H1 (cell line): ENCODE data around the gene DENND4A. TPM values are rescaled to one million over a fixed set of nuclear protein-coding genes. Genes with fewer than 3 reads are reported as not detected.

Experiments
- CTCF ChIA-PET: fragments of 300-600 bp; sonication (Branson Sonifier 250); formaldehyde crosslinking; loops from one replicate; lab custom pipeline; 2021; ENCODE audit not compliant: partially characterized antibody; lab: Charles Lee
- POLR2A ChIA-PET: fragments of 300-600 bp; sonication (Branson Sonifier 250); formaldehyde crosslinking; loops from one replicate; lab custom pipeline; 2021; ENCODE audit warnings: inconsistent platforms; ENCODE audit not compliant: partially characterized antibody; lab: Charles Lee
- DNase-seq, 2 experiments: peaks; one replicate each; pipeline versions ENCODE4 v3.0.0 to v3.0.0-alpha.2; 2010 to 2022; ENCODE audit warnings: low spot score in 2 of 2, low read depth in 1 of 2, mixed read lengths in 1 of 2
- FAIRE-seq: peaks from 2 replicates; lab custom pipeline; 2011; peaks lifted over from hg19 to GRCh38; lab: Jason Lieb, UNC
- H2AFZ ChIP-seq: 2 replicates; pipeline ENCODE4 v1.8.1; 2012; ENCODE audit warnings: low read length, inconsistent platforms
- H2AK5ac ChIP-seq: 2 replicates; pipeline ENCODE4 v1.6.1; 2013; ENCODE audit warnings: low read depth, low read length
- H2BK120ac ChIP-seq: replicated peaks from 2 replicates; pipeline ENCODE3; 2013; ENCODE audit warnings: low read depth, low read length, inconsistent platforms
- H2BK12ac ChIP-seq: 2 replicates; pipeline ENCODE4 v1.6.1; 2013; ENCODE audit warnings: low read depth, low read length
- H2BK15ac ChIP-seq: 2 replicates; pipeline ENCODE4 v1.6.1; 2013; ENCODE audit warnings: low read length
- H2BK20ac ChIP-seq: 2 replicates; pipeline ENCODE4 v1.6.1; 2013; ENCODE audit warnings: low read length
- H2BK5ac ChIP-seq: 2 replicates; pipeline ENCODE4 v1.6.1; 2013; ENCODE audit warnings: low read depth, low read length
- H3K14ac ChIP-seq: 2 replicates; pipeline ENCODE4 v1.6.1; 2013; ENCODE audit warnings: inconsistent platforms; ENCODE audit not compliant: insufficient read length
- H3K18ac ChIP-seq: 2 replicates; pipeline ENCODE4 v1.6.1; 2013; ENCODE audit warnings: low read length; ENCODE audit errors: extremely low read depth
- H3K23ac ChIP-seq: 2 replicates; pipeline ENCODE4 v1.6.1; 2013; ENCODE audit warnings: inconsistent platforms; ENCODE audit not compliant: insufficient read length
- H3K23me2 ChIP-seq: 2 replicates; pipeline ENCODE4 v1.6.1; 2013; ENCODE audit warnings: low read depth, low read length
- H3K27ac ChIP-seq: 2 replicates; pipeline ENCODE4 v1.6.1; 2011; ENCODE audit warnings: low read depth, low read length, inconsistent platforms
- H3K27me3 ChIP-seq, 4 experiments: replicated peaks in 1 of 4; 1 replicate in 1 of 4; 2 replicates in 3 of 4; pipeline versions ENCODE4 v1.6.1 to v1.8.1; 2011 to 2013; ENCODE audit warnings: low read length in 3 of 4, mild to moderate bottlenecking in 3 of 4, inconsistent platforms in 2 of 4, mixed read lengths in 2 of 4, moderate library complexity in 1 of 4; ENCODE audit not compliant: control insufficient read depth in 3 of 4, insufficient read depth in 3 of 4; ENCODE audit errors: extremely low read depth in 1 of 4
- H3K36me3 ChIP-seq, 4 experiments: 2 replicates each; pipeline versions ENCODE4 v1.6.1 to v1.8.1; 2011 to 2013; ENCODE audit warnings: mild to moderate bottlenecking in 4 of 4, low read length in 3 of 4, moderate library complexity in 2 of 4, control low read depth in 1 of 4, inconsistent platforms in 1 of 4; ENCODE audit not compliant: insufficient read depth in 4 of 4, control insufficient read depth in 2 of 4
- H3K4ac ChIP-seq: replicated peaks from 2 replicates; pipeline ENCODE3; 2013; ENCODE audit warnings: low read length, low read depth, mixed read lengths, inconsistent platforms; ENCODE audit not compliant: insufficient read length
- H3K4me1 ChIP-seq, 4 experiments: replicated peaks in 1 of 4; 1 replicate in 1 of 4; 2 replicates in 3 of 4; pipeline versions ENCODE4 v1.6.1 to v1.8.1; 2011 to 2013; ENCODE audit warnings: low read length in 3 of 4, inconsistent platforms in 2 of 4, mixed read lengths in 1 of 4; ENCODE audit not compliant: insufficient read depth in 4 of 4, control insufficient read depth in 3 of 4
- H3K4me2 ChIP-seq, 2 experiments: 2 replicates each; pipeline versions ENCODE4 v1.6.1 to v1.8.1; 2011 to 2013; ENCODE audit warnings: low read depth in 2 of 2, low read length in 2 of 2, control low read depth in 1 of 2, inconsistent platforms in 1 of 2, mild to moderate bottlenecking in 1 of 2; ENCODE audit not compliant: insufficient read depth in 1 of 2
- H3K4me3 ChIP-seq, 4 experiments: fragments of 200-600, 300-600 bp in 1 of 4; sonication (generic), shearing (Covaris generic), sonication (Bioruptor Twin) in 1 of 4; 2 replicates each; pipeline versions ENCODE4 v1.5.1 to v1.8.1; 2011 to 2016; ENCODE audit warnings: low read length in 4 of 4, low read depth in 3 of 4, control low read depth in 2 of 4, inconsistent platforms in 2 of 4, mild to moderate bottlenecking in 2 of 4, mixed read lengths in 1 of 4, moderate library complexity in 1 of 4; ENCODE audit not compliant: insufficient read depth in 2 of 4; ENCODE audit errors: extremely low read depth in 1 of 4
- H3K56ac ChIP-seq: replicated peaks from 2 replicates; pipeline ENCODE3; 2013; ENCODE audit warnings: low read depth, mild to moderate bottlenecking, mixed read lengths, low read length, inconsistent platforms; ENCODE audit not compliant: insufficient read length
- H3K79me1 ChIP-seq: 2 replicates; pipeline ENCODE4 v1.6.1; 2013; ENCODE audit warnings: low read depth, low read length, control low read depth
- H3K79me2 ChIP-seq, 2 experiments: 2 replicates each; pipeline versions ENCODE4 v1.6.1 to v1.8.1; 2012 to 2013; ENCODE audit warnings: low read length in 2 of 2, mild to moderate bottlenecking in 2 of 2, inconsistent platforms in 1 of 2; ENCODE audit not compliant: insufficient read depth in 2 of 2, control insufficient read depth in 1 of 2
- H3K9ac ChIP-seq, 4 experiments: replicated peaks in 1 of 4; 1 replicate in 1 of 4; 2 replicates in 3 of 4; pipeline versions ENCODE4 v1.6.1 to v1.8.1; 2011 to 2013; ENCODE audit warnings: low read depth in 3 of 4, low read length in 3 of 4, control low read depth in 2 of 4, mild to moderate bottlenecking in 2 of 4, moderate library complexity in 2 of 4, inconsistent platforms in 1 of 4; ENCODE audit errors: extremely low read depth in 1 of 4
- H3K9me3 ChIP-seq, 2 experiments: 2 replicates each; pipeline versions ENCODE4 v1.6.1 to v1.8.1; 2012 to 2013; ENCODE audit warnings: mild to moderate bottlenecking in 2 of 2, moderate library complexity in 2 of 2, control low read depth in 1 of 2, inconsistent platforms in 1 of 2, low read depth in 1 of 2, low read length in 1 of 2, mixed read lengths in 1 of 2; ENCODE audit not compliant: insufficient read depth in 2 of 2
- H4K20me1 ChIP-seq, 2 experiments: replicated peaks in 1 of 2; 2 replicates each; pipeline versions ENCODE3 to v1.8.1; 2011 to 2013; ENCODE audit warnings: inconsistent platforms in 2 of 2, low read length in 2 of 2, mild to moderate bottlenecking in 1 of 2; ENCODE audit not compliant: insufficient read depth in 2 of 2, control insufficient read depth in 1 of 2
- H4K5ac ChIP-seq: 2 replicates; pipeline ENCODE4 v1.6.1; 2013; ENCODE audit warnings: low read length, low read depth, mixed read lengths, inconsistent platforms; ENCODE audit not compliant: insufficient read length
- H4K8ac ChIP-seq: 2 replicates; pipeline ENCODE4 v1.8.0; 2013; ENCODE audit warnings: mild to moderate bottlenecking, moderate library complexity, low read length, inconsistent platforms; ENCODE audit not compliant: insufficient read depth; ENCODE audit errors: extremely low read depth
- H4K91ac ChIP-seq: replicated peaks from 2 replicates; pipeline ENCODE3; 2013; ENCODE audit warnings: low read length, mixed read lengths, inconsistent platforms; ENCODE audit not compliant: insufficient read length
- CREB1 ChIP-seq: IDR thresholded peaks from 2 replicates; pipeline ENCODE4 v1.6.1; 2012; ENCODE audit warnings: inconsistent platforms
- CTCF ChIP-seq, 3 experiments: IDR thresholded peaks; 1 replicate in 2 of 3; 2 replicates in 1 of 3; pipeline versions ENCODE4 v1.5.1 to v1.6.1; 2011; ENCODE audit warnings: low read length in 3 of 3, mild to moderate bottlenecking in 3 of 3, inconsistent platforms in 2 of 3, low read depth in 1 of 3, moderate library complexity in 1 of 3; ENCODE audit not compliant: insufficient read depth in 1 of 3; ENCODE audit errors: control extremely low read depth in 1 of 3
- HDAC6 ChIP-seq: IDR thresholded peaks from one replicate; pipeline ENCODE4 v1.7.1; 2012; ENCODE audit warnings: low read depth, mild to moderate bottlenecking, inconsistent platforms, low read length, moderate library complexity
- KDM1A ChIP-seq: fragments of 200-600, 300-600 bp; sonication (generic); IDR thresholded peaks from 2 replicates; pipeline ENCODE4 v1.7.1; 2016; ENCODE audit warnings: mild to moderate bottlenecking, low read length, borderline replicate concordance
- KDM4A ChIP-seq: IDR thresholded peaks from one replicate; pipeline ENCODE4 v1.7.1; 2012; ENCODE audit warnings: low read depth, mild to moderate bottlenecking, moderate library complexity, low read length, inconsistent platforms; ENCODE audit not compliant: severe bottlenecking
- KDM5A ChIP-seq: fragments of 200-600 bp; IDR thresholded peaks from 2 replicates; pipeline ENCODE4 v1.7.1; 2012; ENCODE audit warnings: mild to moderate bottlenecking, low read length, inconsistent platforms, mixed read lengths
- RAD21 ChIP-seq, 2 experiments: IDR thresholded peaks in 1 of 2; conservative IDR thresholded peaks in 1 of 2; 2 replicates each; pipeline ENCODE4 v1.6.1; 2011; ENCODE audit warnings: low read depth in 2 of 2, low read length in 2 of 2, improper control_type of control experiment in 1 of 2, inconsistent platforms in 1 of 2, mild to moderate bottlenecking in 1 of 2, moderate library complexity in 1 of 2
- RXRA ChIP-seq: IDR thresholded peaks from 2 replicates; pipeline ENCODE4 v1.6.1; 2011; ENCODE audit warnings: low read depth, mild to moderate bottlenecking, low read length, moderate library complexity; ENCODE audit not compliant: insufficient read depth
- SP2 ChIP-seq: IDR thresholded peaks from 2 replicates; pipeline ENCODE4 v1.6.1; 2012; ENCODE audit warnings: mild to moderate bottlenecking, low read length, inconsistent platforms
- SRF ChIP-seq: IDR thresholded peaks from 2 replicates; pipeline ENCODE4 v1.6.1; 2011; ENCODE audit warnings: mild to moderate bottlenecking, low read depth, low read length, moderate library complexity
- TCF12 ChIP-seq: IDR thresholded peaks from 2 replicates; pipeline ENCODE4 v1.6.1; 2011; ENCODE audit warnings: low read depth, mild to moderate bottlenecking, low read length
- WGBS, 2 experiments: shearing (Covaris generic) in 1 of 2; methylation state at CpG; one replicate each; pipeline versions ENCODE4 v1.1.6 to v1.1.7; 2013 to 2015; ENCODE audit warnings: low lambda C conversion rate in 2 of 2, mixed read lengths in 2 of 2, inconsistent platforms in 1 of 2, low coverage in 1 of 2, missing lambda C conversion rate in 1 of 2; ENCODE audit not compliant: insufficient replicate concordance in 2 of 2, insufficient coverage in 1 of 2, insufficient read length in 1 of 2; ENCODE audit errors: extremely low coverage in 1 of 2, missing lambda C conversion rate in 1 of 2; 5-methylcytosine and 5-hydroxymethylcytosine counted together
- polyA plus RNA-seq, 7 experiments: library from polyadenylated mRNA; depleted of rRNA in 3 of 7; stranded (reverse) in 5 of 7; unstranded in 2 of 7; fragments of >200 nt in 5 of 7; fragments of 200-250 nt in 2 of 7; gene quantifications; 1 replicate in 5 of 7; 2 replicates in 1 of 7; 4 replicates in 1 of 7; pipeline versions ENCODE4 v1.2.1 to v1.2.3, GENCODE V29; 2011 to 2013; ENCODE audit warnings: missing spikeins in 2 of 7, mixed read lengths in 2 of 7
- total RNA-seq: library from RNA; stranded (reverse); fragmentation: NEBNext Ultra II Directional; extraction: Animal tissue kit (Norgen Biotek cat#: 25700); gene quantifications from 2 replicates; pipeline ENCODE4 v1.2.1, GENCODE V29; 2021

Gene DENND4A
- total and polyA plus RNA-seq, 2 of the 8 experiments (the other 6 are each of a cell fraction or from before 2014, with no cell fraction given): 1.3 to 4.7 TPM

GRCh38 chr15:65738649-65739048 lies 53.4 kb downstream of the DENND4A start:
- Histone ChIP-seq H2BK12ac (no peak overlapping the region), H3K56ac (no peak overlapping the region), H3K9me3 (no peaks in the 10 kb centered on the region), H2BK20ac (no peak overlapping the region), H3K36me3 (no peaks in the 10 kb centered on the region), H3K9ac (no peak overlapping the region), H4K20me1 (no peaks in the 10 kb centered on the region), H3K4me3 (no peak overlapping the region), H3K27ac (no peak overlapping the region), H2BK15ac (no peak overlapping the region), H3K4me1 (peaks cover 0 to 1% (median 0%) of the 10 kb centered on the region in 4 experiments; a peak in 1 of 7 replicates), H3K27me3 (no peaks in the 10 kb centered on the region), H3K4me2 (no peak overlapping the region), H3K23ac (no peak overlapping the region), H3K14ac (no peak overlapping the region), H3K23me2 (no peaks in the 10 kb centered on the region), H4K8ac (no peak overlapping the region), H2BK5ac (no peak overlapping the region), H2BK120ac (no peak overlapping the region), H3K79me2 (no peaks in the 10 kb centered on the region), H3K79me1 (no peaks in the 10 kb centered on the region), H2AK5ac (no peak overlapping the region), H2AFZ (no peak overlapping the region), H3K18ac (no peak overlapping the region), H4K91ac (no peak overlapping the region), H4K5ac (no peak overlapping the region), H3K4ac (no peak overlapping the region)
- ChIA-PET POLR2A (no interaction called here), CTCF (no interaction called here)
- DNase-seq (no peak), FAIRE-seq (no peak)
- 95% methylated on average over 1 of the region's 1 CpG; no CpG with 5 or more reads in 1 of the 2 experiments for WGBS, 2 experiments
- no peak for TF ChIP-seq RXRA
- no peak for TF ChIP-seq CTCF (IDR thresholded peaks at IDR 0.05; ENCODE audit: control extremely low read depth in 1 of 3, insufficient read depth in 1 of 3, low read depth in 1 of 3, low read length in 3 of 3)
- no peak for TF ChIP-seq TCF12
- no peak for TF ChIP-seq KDM4A
- no peak for TF ChIP-seq KDM5A
- no peak for TF ChIP-seq SRF
- TF ChIP-seq HDAC6: no peak
- TF ChIP-seq SP2: no peak
- TF ChIP-seq RAD21 (IDR thresholded peaks at IDR 0.05 in 1 of 2, conservative IDR thresholded peaks at IDR 0.05 in 1 of 2; ENCODE audit: low read depth in 2 of 2, low read length in 2 of 2): no peak
- no peak for TF ChIP-seq KDM1A
- TF ChIP-seq CREB1: no peak
